Fibroblast of gingiva (primary cell): Measurements from ENCODE around the gene SLC2A11.
A peak's percentile ranks its signal among the peaks of the same experiment; 100 is the strongest.
"Not testable (repeated sequence)": the region's sequence is repeated elsewhere in the genome, so short reads cannot be mapped to it uniquely, and the experiment has no call there.

ENCODE experiments used
- DNase-seq: peaks from one replicate; pipeline ENCODE4 v3.0.0-alpha.2; 2011; ENCODE audit warnings: low read depth

Gene SLC2A11

DNA sequence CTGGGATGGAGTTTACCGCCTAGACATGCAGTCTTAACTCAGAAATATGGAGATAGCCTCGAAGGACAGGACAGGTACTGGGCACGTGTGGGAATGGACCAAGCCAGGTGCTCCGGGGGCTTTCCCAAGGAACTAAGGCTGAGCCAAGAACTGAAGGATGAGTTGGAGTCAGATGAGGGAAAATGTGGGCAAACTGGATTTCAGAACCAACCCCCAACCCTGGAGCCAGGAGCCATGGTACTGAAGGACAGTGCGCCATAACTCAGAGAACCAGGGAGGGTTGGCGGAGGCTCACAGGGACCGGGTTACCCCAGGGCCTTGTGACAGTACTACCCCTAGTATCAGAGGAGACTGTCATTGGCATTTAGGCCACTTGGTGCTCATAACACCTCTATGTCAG, 34.1 kb downstream of the SLC2A11 start:
- no peak for DNase-seq

DNA sequence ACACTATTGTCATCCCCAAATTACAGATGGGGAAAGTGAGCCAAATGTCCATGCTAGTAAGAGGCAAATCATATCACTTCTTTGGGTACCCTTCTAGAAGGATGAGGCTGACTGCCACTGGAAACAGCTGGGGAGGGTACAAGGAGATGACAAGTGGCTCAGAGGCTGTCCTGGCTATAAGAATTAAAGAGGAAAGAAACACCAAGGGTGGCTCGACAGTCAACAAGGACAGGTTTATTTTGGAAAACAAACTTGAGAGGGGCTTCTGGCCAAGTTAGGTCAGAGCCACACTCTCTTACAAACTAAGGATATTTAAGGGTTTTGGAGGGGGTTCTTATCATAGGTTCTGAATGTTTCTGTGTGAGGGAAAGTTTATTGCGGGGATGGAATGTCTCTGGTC, 34.5 kb downstream of the SLC2A11 start:
- DNase-seq = no peak

- DNase-seq = no peak
Measured at GRCh38 chr22:23892706-23893105, 35.0 kb downstream of the SLC2A11 start.

- DNase-seq = no peak
Measured at GRCh38 chr22:23893121-23893944, 35.7 kb downstream of the SLC2A11 start.

DNA sequence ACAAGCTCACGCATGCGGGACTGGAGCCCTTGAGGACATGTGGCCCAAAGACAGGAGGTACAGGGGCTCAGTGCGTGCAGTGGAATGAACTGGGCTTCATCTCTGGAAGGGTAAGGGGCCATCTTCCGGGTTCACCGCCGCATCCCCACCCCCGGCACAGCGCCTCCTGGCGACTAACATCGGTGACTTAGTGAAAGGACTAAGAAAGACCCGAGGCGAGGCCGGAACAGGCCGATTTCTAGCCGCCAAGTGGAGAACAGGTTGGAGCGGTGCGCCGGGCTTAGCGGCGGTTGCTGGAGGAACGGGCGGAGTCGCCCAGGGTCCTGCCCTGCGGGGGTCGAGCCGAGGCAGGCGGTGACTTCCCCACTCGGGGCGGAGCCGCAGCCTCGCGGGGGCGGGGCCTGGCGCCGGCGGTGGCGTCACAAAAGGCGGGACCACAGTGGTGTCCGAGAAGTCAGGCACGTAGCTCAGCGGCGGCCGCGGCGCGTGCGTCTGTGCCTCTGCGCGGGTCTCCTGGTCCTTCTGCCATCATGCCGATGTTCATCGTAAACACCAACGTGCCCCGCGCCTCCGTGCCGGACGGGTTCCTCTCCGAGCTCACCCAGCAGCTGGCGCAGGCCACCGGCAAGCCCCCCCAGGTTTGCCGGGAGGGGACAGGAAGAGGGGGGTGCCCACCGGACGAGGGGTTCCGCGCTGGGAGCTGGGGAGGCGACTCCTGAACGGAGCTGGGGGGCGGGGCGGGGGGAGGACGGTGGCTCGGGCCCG, 36.5 kb downstream of the SLC2A11 start, which contains the start of gene MIF:
Gene MIF, plus strand, starts transcription at position 439 of the 765 bp plus-strand sequence. Its CDS starts 92 bp downstream, at position 531.
- peak; percentile 92 for DNase-seq

DNA sequence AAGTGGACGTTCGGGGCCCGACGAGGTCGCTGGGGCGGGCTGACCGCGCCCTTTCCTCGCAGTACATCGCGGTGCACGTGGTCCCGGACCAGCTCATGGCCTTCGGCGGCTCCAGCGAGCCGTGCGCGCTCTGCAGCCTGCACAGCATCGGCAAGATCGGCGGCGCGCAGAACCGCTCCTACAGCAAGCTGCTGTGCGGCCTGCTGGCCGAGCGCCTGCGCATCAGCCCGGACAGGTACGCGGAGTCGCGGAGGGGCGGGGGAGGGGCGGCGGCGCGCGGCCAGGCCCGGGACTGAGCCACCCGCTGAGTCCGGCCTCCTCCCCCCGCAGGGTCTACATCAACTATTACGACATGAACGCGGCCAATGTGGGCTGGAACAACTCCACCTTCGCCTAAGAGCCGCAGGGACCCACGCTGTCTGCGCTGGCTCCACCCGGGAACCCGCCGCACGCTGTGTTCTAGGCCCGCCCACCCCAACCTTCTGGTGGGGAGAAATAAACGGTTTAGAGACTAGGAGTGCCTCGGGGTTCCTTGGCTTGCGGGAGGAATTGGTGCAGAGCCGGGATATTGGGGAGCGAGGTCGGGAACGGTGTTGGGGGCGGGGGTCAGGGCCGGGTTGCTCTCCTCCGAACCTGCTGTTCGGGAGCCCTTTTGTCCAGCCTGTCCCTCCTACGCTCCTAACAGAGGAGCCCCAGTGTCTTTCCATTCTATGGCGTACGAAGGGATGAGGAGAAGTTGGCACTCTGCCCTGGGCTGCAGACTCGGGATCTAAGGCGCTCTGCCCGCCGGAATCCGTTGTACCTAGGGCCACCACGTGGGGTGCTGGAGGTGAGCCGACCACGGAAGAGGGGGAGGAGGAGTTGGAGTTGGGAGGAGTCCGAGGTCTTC, 37.3 kb downstream of the SLC2A11 start:
- peak; percentile 59 for DNase-seq

GRCh38 chr22:23895599-23896144, 38.0 kb downstream of the SLC2A11 start:
- no peak for DNase-seq

GRCh38 chr22:23896166-23896522, 38.5 kb downstream of the SLC2A11 start:
- DNase-seq = no peak

DNA sequence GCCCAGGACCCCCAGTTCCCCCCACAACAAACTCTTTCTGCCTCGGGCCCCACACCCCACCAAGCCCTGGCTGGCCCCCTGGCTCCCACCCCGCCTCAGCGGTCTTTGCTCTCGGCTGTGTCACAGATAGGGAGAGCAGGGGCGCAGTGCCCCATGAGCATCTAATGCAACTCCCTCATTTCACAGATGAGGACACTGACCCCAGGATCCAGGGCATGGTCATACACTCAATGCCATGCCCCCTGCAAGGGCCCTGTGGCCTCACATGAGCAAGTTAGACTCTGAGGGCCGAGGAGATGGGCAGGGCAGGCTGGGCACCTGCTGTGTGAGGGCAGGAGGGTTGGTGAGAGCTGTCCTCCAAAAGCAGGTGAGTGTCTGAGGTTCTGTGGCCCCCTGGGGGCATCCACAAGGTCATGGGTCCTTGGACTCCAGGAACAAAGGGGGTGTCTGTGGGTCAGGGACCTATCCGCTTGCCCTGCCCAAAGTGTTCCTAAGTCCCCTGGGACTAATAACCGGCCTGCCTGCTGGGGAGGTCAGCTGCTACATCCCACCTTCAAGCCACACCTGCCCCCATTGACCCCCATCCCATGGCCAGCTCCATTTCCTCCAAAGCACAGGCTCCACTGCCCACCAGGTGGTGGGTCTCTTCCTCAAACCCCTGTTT, 39.0 kb downstream of the SLC2A11 start:
- DNase-seq = no peak

DNA sequence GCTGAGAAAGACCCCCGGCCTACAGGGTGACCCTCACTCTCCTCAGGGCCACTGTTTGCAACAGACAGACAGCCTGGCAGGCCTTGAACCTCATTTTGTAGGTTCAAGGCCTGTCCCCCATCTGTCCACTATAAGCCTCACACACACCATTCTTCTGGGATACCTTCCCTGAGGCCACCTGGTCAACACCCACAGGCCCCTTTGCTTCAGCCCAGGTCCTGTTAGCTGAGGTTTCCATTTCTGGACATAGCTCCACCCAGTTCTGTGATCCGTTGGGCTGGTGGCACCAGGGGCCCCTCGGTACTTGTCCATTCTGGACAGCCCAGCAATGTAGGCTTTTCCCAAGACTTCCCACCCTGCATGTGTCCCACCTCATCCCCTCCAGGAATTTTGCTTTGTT, 39.6 kb downstream of the SLC2A11 start:
- no peak for DNase-seq

GRCh38 chr22:23898006-23898974, 40.6 kb downstream of the SLC2A11 start:
- DNase-seq = no peak

GRCh38 chr22:23899042-23899745, 41.5 kb downstream of the SLC2A11 start:
- no peak for DNase-seq

DNA sequence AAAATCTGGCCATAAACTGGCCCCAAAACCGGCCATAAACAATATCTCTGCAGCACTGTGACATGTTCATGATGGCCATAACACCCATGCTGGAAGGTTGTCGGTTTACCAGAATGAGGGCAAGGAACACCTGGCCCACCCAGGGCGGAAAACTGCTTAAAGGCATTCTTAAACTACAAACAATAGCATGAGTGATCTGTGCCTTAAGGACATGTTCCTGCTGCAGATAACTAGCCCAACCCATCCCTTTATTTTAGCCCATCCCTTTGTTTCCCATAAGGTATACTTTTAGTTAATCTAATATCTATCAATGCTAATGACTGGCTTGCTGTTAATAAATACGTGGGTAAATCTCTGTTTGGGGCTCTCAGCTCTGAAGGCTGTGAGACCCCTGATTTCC, 42.6 kb downstream of the SLC2A11 start:
- DNase-seq = not testable (repeated sequence)

GRCh38 chr22:23901600-23901999, 43.9 kb downstream of the SLC2A11 start:
- no peak for DNase-seq

GRCh38 chr22:23903328-23903971, 45.8 kb downstream of the SLC2A11 start:
- DNase-seq = no peak

GRCh38 chr22:23904573-23905254, 47.0 kb downstream of the SLC2A11 start:
- DNase-seq = no peak

DNA sequence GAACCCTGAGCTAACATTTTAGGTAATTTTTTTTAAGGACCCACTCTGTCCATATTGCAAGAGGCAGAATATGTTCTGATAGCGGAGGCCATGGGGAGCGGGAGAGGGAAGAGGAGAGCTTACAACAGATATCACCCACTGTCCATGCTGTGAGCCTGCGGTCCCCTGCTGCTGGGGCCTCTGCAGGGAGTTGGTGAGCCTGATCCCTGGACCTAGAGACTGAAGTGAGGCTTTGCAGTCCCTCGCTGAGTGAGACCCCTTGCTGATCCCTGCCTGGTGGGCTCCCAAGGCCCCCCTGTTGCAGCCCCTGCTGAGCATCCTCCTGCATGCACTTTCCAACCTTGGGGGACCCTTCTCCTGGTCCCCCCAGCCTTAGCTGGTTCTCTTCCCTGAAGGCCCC, 49.0 kb downstream of the SLC2A11 start:
- DNase-seq = no peak

DNA sequence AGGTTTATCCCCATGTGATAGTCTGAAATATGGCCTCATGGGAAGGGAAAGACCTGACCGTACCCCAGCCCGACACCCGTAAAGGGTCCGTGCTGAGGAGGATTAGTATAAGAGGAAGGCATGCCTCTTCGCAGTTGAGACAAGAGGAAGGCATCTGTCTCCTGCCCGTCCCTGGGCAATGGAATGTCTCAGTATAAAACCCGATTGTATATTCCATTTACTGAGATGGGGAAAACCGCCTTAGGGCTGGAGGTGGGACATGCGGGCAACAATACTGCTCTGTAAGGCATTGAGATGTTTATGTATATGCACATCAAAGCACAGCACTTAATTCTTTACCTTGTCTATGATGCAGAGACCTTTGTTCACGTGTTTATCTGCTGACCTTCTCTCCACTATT, 49.7 kb downstream of the SLC2A11 start:
- DNase-seq = not testable (repeated sequence)
